Brain microvascular endothelial cell (primary cell): ENCODE data around the gene TEKTIP1.

Source experiments
- DNase-seq: peaks from one replicate; pipeline ENCODE4 v3.0.0-alpha.2; 2020
- H3K27ac ChIP-seq: fragments of 250-450 bp; sonication (Bioruptor Pico); 2 replicates; pipeline ENCODE4 v1.5.1; 2020; ENCODE audit warnings: mild to moderate bottlenecking, moderate library complexity
- H3K27me3 ChIP-seq: fragments of 250-450 bp; sonication (Bioruptor Pico); replicated peaks from 2 replicates; pipeline ENCODE4 v1.5.1; 2020; ENCODE audit warnings: mild to moderate bottlenecking
- H3K36me3 ChIP-seq: fragments of 250-450 bp; sonication (Bioruptor Pico); replicated peaks from 2 replicates; pipeline ENCODE4 v1.5.1; 2020; ENCODE audit warnings: mild to moderate bottlenecking
- H3K4me3 ChIP-seq: 2 replicates; pipeline ENCODE4 v1.5.1; 2011; ENCODE audit warnings: low read depth, mild to moderate bottlenecking, control low read depth, low read length, moderate library complexity
- CTCF ChIP-seq: IDR thresholded peaks from 2 replicates; pipeline ENCODE4 v1.5.1; 2011; ENCODE audit warnings: low read depth, mild to moderate bottlenecking, moderate library complexity, low read length, control low read depth, inconsistent platforms; ENCODE audit errors: missing control alignments
- in situ Hi-C: cut with HindIII; loops from 2 replicates; pipeline ENCODE4 v1.10.0; 2017; ENCODE audit warnings: low sequenced_read_pairs, low pct_ligation_motif_present

TEKTIP1 gene

GRCh38 chr19:3570606-3571011 is 31.6 kb downstream of the TEKTIP1 start:
- in situ Hi-C loops, result no loop called here
- H3K27me3 ChIP-seq, result no peaks in the 10 kb centered on the region
- no peak overlapping the region for H3K4me3 ChIP-seq
- H3K27ac ChIP-seq, result no peak overlapping the region
- no peak for TF ChIP-seq CTCF
- H3K36me3 ChIP-seq, result peaks cover 7% of the 10 kb centered on the region
- no peak for DNase-seq

- DNase-seq, result peak; percentile 100
- Histone ChIP-seq H3K27ac (peak overlapping the region; percentile 52), H3K4me3 (peak overlapping the region; percentile 62), H3K36me3 (peaks cover 14% of the 10 kb centered on the region), H3K27me3 (no peaks in the 10 kb centered on the region)
- no peak for TF ChIP-seq CTCF
- in situ Hi-C loops, result no loop called here
These were observed 33.3 kb downstream of the TEKTIP1 start for GRCh38 chr19:3572132-3572854.

GRCh38 chr19:3572855-3573161 is 33.8 kb downstream of the TEKTIP1 start, which contains the start of gene HMG20B:
HMG20B (plus strand) TSS chr19:3572944; CDS start chr19:3573310, 366 bp downstream.
- Histone ChIP-seq H3K27me3 (no peaks in the 10 kb centered on the region), H3K4me3 (peak within 1 kb of the TSS; percentile 77), H3K36me3 (peaks cover 14% of the 10 kb centered on the region), H3K27ac (peak within 1 kb of the TSS; percentile 58)
- no peak for TF ChIP-seq CTCF
- in situ Hi-C loops, result no loop called here
- DNase-seq, result no peak

GRCh38 chr19:3573162-3573857 is 34.3 kb downstream of the TEKTIP1 start:
- DNase-seq, result no peak
- in situ Hi-C loops, result no loop called here

GRCh38 chr19:3573858-3574637 is 35.1 kb downstream of the TEKTIP1 start:
- Histone ChIP-seq H3K36me3 (peaks cover 14% of the 10 kb centered on the region), H3K4me3 (peak overlapping the region; percentile 77), H3K27me3 (no peaks in the 10 kb centered on the region), H3K27ac (no peak overlapping the region)
- in situ Hi-C loops, result no loop called here
- TF ChIP-seq CTCF, result no peak
- DNase-seq, result peak; percentile 96

More at GRCh38 chr19:3573162-3573857, 34.3 kb downstream of the TEKTIP1 start:
- peak overlapping the region; percentile 58 for H3K27ac ChIP-seq
- H3K27me3 ChIP-seq, result no peaks in the 10 kb centered on the region
- peak overlapping the region; percentile 77 for H3K4me3 ChIP-seq
- TF ChIP-seq CTCF, result no peak
- H3K36me3 ChIP-seq, result peaks cover 14% of the 10 kb centered on the region
